Measurements from ENCODE around the gene TRAK1. TPM values are rescaled to one million over a fixed set of nuclear protein-coding genes. Genes with fewer than 3 reads are reported as not detected.

Gene TRAK1
- total and polyA plus RNA-seq, 7 experiments from 2014 or later, result 4.8 to 30.4 (median 13.9) TPM

- peak overlapping the region in 1 of 9 donors; percentile 29 for H3K27ac Mint-ChIP-seq
- DNase-seq (no peak), ATAC-seq (no peak)
- H3K4me3 Mint-ChIP-seq, result no peak overlapping the region
- peaks cover 8 to 11% of the 10 kb centered on the region in 2 donors for H3K4me1 ChIP-seq (ENCODE audit: control insufficient read depth in 2 of 2, insufficient read depth in 2 of 2, low read length in 2 of 2)
- H3K36me3 Mint-ChIP-seq, result peaks cover 9 to 29% (median 19%) of the 10 kb centered on the region in 5 donors
- intact Hi-C loops (cut with micrococcal nuclease), result no loop called here
- H3K36me3 ChIP-seq (ENCODE audit: control insufficient read depth in 2 of 3, insufficient read depth in 3 of 3, low read length in 3 of 3), result peaks cover 0 to 11% (median 0%) of the 10 kb centered on the region in 3 experiments
- H3K27ac ChIP-seq (ENCODE audit: low read depth, low read length), result no peak overlapping the region
- peaks cover 0 to 2% (median 0%) of the 10 kb centered on the region in 11 donors for H3K9me3 Mint-ChIP-seq
- H3K4me1 Mint-ChIP-seq, result peaks cover 24 to 50% (median 39%) of the 10 kb centered on the region in 7 donors
- no peak overlapping the region for H3K4me3 ChIP-seq (ENCODE audit: low read length)
- POLR2A ChIA-PET, result interaction anchor here (0.6 kb wide), 1 partner anchor 67 kb away, joined by 9 read pairs; no protein-coding TSS in a partner anchor
- no peaks in the 10 kb centered on the region for H3K27me3 Mint-ChIP-seq
- CTCF ChIA-PET, result no interaction called here
- no peaks in the 10 kb centered on the region for H3K9me3 ChIP-seq (ENCODE audit: control insufficient read depth in 2 of 3, low read length in 3 of 3)
- no peaks in the 10 kb centered on the region for H3K27me3 ChIP-seq (ENCODE audit: control insufficient read depth in 2 of 2, insufficient read depth in 2 of 2, low read length in 2 of 2)
Measured at GRCh38 chr3:42085641-42086376, 5.3 kb upstream of the TRAK1 start.

GRCh38 chr3:42088803-42089530 is 2.2 kb upstream of the TRAK1 start:
- CTCF ChIA-PET, result no interaction called here
- Mint-ChIP-seq H3K9me3 (peaks cover 0 to 2% (median 0%) of the 10 kb centered on the region in 11 donors), H3K4me3 (no peak overlapping the region), H3K27me3 (no peaks in the 10 kb centered on the region), H3K27ac (no peak overlapping the region), H3K4me1 (peaks cover 21 to 47% (median 36%) of the 10 kb centered on the region in 7 donors), H3K36me3 (peaks cover 9 to 43% (median 32%) of the 10 kb centered on the region in 5 donors)
- Histone ChIP-seq H3K27me3 (ENCODE audit: control insufficient read depth in 2 of 2, insufficient read depth in 2 of 2, low read length in 2 of 2) (no peaks in the 10 kb centered on the region), H3K9me3 (ENCODE audit: control insufficient read depth in 2 of 3, low read length in 3 of 3) (no peaks in the 10 kb centered on the region), H3K4me3 (ENCODE audit: low read length) (no peak overlapping the region), H3K27ac (ENCODE audit: low read depth, low read length) (no peak overlapping the region), H3K4me1 (ENCODE audit: control insufficient read depth in 2 of 2, insufficient read depth in 2 of 2, low read length in 2 of 2) (no peaks in the 10 kb centered on the region), H3K36me3 (ENCODE audit: control insufficient read depth in 2 of 3, insufficient read depth in 3 of 3, low read length in 3 of 3) (peaks cover 0 to 11% (median 0%) of the 10 kb centered on the region in 3 experiments)
- ATAC-seq (no peak), DNase-seq (no peak)
- POLR2A ChIA-PET, result no interaction called here
- intact Hi-C loops (cut with micrococcal nuclease), result no loop called here

- intact Hi-C loops (cut with micrococcal nuclease), result loop anchor here in 1 of 2 donors (10.0 kb wide), 2 partner anchors 397 to 1777 kb away; no protein-coding TSS in a partner anchor
Measured at GRCh38 chr3:42092006-42092405, 849 bp downstream of the TRAK1 start.

GRCh38 chr3:42094128-42094527 is 3.0 kb downstream of the TRAK1 start:
- H3K4me1 Mint-ChIP-seq, result peaks cover 23 to 37% (median 27%) of the 10 kb centered on the region in 7 donors
- Histone ChIP-seq H3K27ac (ENCODE audit: low read depth, low read length) (no peak overlapping the region), H3K27me3 (ENCODE audit: control insufficient read depth in 2 of 2, insufficient read depth in 2 of 2, low read length in 2 of 2) (no peaks in the 10 kb centered on the region), H3K36me3 (ENCODE audit: control insufficient read depth in 2 of 3, insufficient read depth in 3 of 3, low read length in 3 of 3) (peaks cover 0 to 3% (median 0%) of the 10 kb centered on the region in 3 experiments), H3K4me3 (ENCODE audit: low read length) (no peak overlapping the region), H3K4me1 (ENCODE audit: control insufficient read depth in 2 of 2, insufficient read depth in 2 of 2, low read length in 2 of 2) (no peaks in the 10 kb centered on the region), H3K9me3 (ENCODE audit: control insufficient read depth in 2 of 3, low read length in 3 of 3) (no peaks in the 10 kb centered on the region)
- ChIA-PET CTCF (no interaction called here), POLR2A (no interaction called here)
- intact Hi-C loops (cut with micrococcal nuclease), result loop anchor here in 1 of 2 donors (10.0 kb wide), 2 partner anchors 399 to 1779 kb away; no protein-coding TSS in a partner anchor
- peaks cover 5 to 33% (median 29%) of the 10 kb centered on the region in 5 donors for H3K36me3 Mint-ChIP-seq
- H3K4me3 Mint-ChIP-seq, result no peak overlapping the region
- H3K9me3 Mint-ChIP-seq, result peaks cover 0 to 2% (median 0%) of the 10 kb centered on the region in 11 donors
- ATAC-seq, result no peak
- H3K27me3 Mint-ChIP-seq, result no peaks in the 10 kb centered on the region
- no peak for DNase-seq
- no peak overlapping the region for H3K27ac Mint-ChIP-seq

More at GRCh38 chr3:42092006-42092405, 849 bp downstream of the TRAK1 start:
- DNase-seq, result no peak
- no peak for ATAC-seq
- Histone ChIP-seq H3K27me3 (ENCODE audit: control insufficient read depth in 2 of 2, insufficient read depth in 2 of 2, low read length in 2 of 2) (no peaks in the 10 kb centered on the region), H3K4me3 (ENCODE audit: low read length) (no peak overlapping the region), H3K9me3 (ENCODE audit: control insufficient read depth in 2 of 3, low read length in 3 of 3) (no peaks in the 10 kb centered on the region), H3K27ac (ENCODE audit: low read depth, low read length) (no peak overlapping the region), H3K4me1 (ENCODE audit: control insufficient read depth in 2 of 2, insufficient read depth in 2 of 2, low read length in 2 of 2) (no peaks in the 10 kb centered on the region), H3K36me3 (ENCODE audit: control insufficient read depth in 2 of 3, insufficient read depth in 3 of 3, low read length in 3 of 3) (peaks cover 0 to 10% (median 0%) of the 10 kb centered on the region in 3 experiments)
- Mint-ChIP-seq H3K27ac (peak overlapping the region in 7 of 9 donors; percentile 25 to 75 (median 57)), H3K9me3 (peaks cover 0 to 2% (median 0%) of the 10 kb centered on the region in 11 donors), H3K4me1 (peaks cover 20 to 38% (median 27%) of the 10 kb centered on the region in 7 donors), H3K36me3 (peaks cover 9 to 48% (median 32%) of the 10 kb centered on the region in 5 donors), H3K4me3 (no peak overlapping the region), H3K27me3 (no peaks in the 10 kb centered on the region)
- CTCF ChIA-PET, result no interaction called here
- POLR2A ChIA-PET, result no interaction called here

- peak overlapping the region in 3 of 9 donors; percentile 23 to 41 (median 34) for H3K27ac Mint-ChIP-seq
- POLR2A ChIA-PET, result no interaction called here
- Histone ChIP-seq H3K4me3 (ENCODE audit: low read length) (no peak overlapping the region), H3K27me3 (ENCODE audit: control insufficient read depth in 2 of 2, insufficient read depth in 2 of 2, low read length in 2 of 2) (no peaks in the 10 kb centered on the region), H3K36me3 (ENCODE audit: control insufficient read depth in 2 of 3, insufficient read depth in 3 of 3, low read length in 3 of 3) (no peaks in the 10 kb centered on the region), H3K4me1 (ENCODE audit: control insufficient read depth in 2 of 2, insufficient read depth in 2 of 2, low read length in 2 of 2) (no peaks in the 10 kb centered on the region), H3K27ac (ENCODE audit: low read depth, low read length) (no peak overlapping the region), H3K9me3 (ENCODE audit: control insufficient read depth in 2 of 3, low read length in 3 of 3) (no peaks in the 10 kb centered on the region)
- DNase-seq (no peak), ATAC-seq (no peak)
- H3K4me1 Mint-ChIP-seq, result peaks cover 19 to 36% (median 28%) of the 10 kb centered on the region in 7 donors
- no peaks in the 10 kb centered on the region for H3K27me3 Mint-ChIP-seq
- CTCF ChIA-PET, result no interaction called here
- intact Hi-C loops (cut with micrococcal nuclease), result loop anchor here (5.0 to 10.0 kb wide), 3 partner anchors 83 to 1780 kb away; no protein-coding TSS in a partner anchor
- peaks cover 0 to 2% (median 0%) of the 10 kb centered on the region in 11 donors for H3K9me3 Mint-ChIP-seq
- H3K4me3 Mint-ChIP-seq, result no peak overlapping the region
- peaks cover 2 to 26% (median 22%) of the 10 kb centered on the region in 5 donors for H3K36me3 Mint-ChIP-seq
Measured at GRCh38 chr3:42094691-42095391, 3.7 kb downstream of the TRAK1 start.

GRCh38 chr3:42095540-42095939 is 4.4 kb downstream of the TRAK1 start:
- no peaks in the 10 kb centered on the region for H3K4me1 ChIP-seq (ENCODE audit: control insufficient read depth in 2 of 2, insufficient read depth in 2 of 2, low read length in 2 of 2)
- H3K36me3 ChIP-seq (ENCODE audit: control insufficient read depth in 2 of 3, insufficient read depth in 3 of 3, low read length in 3 of 3), result no peaks in the 10 kb centered on the region
- Mint-ChIP-seq H3K4me1 (peaks cover 14 to 35% (median 25%) of the 10 kb centered on the region in 7 donors), H3K27ac (peak overlapping the region in 2 of 9 donors; percentile 28 to 41), H3K9me3 (peaks cover 0 to 2% (median 0%) of the 10 kb centered on the region in 11 donors), H3K36me3 (peaks cover 0 to 21% (median 18%) of the 10 kb centered on the region in 5 donors), H3K27me3 (no peaks in the 10 kb centered on the region), H3K4me3 (no peak overlapping the region)
- ATAC-seq (no peak), DNase-seq (no peak)
- ChIA-PET CTCF (no interaction called here), POLR2A (no interaction called here)
- H3K27me3 ChIP-seq (ENCODE audit: control insufficient read depth in 2 of 2, insufficient read depth in 2 of 2, low read length in 2 of 2), result no peaks in the 10 kb centered on the region
- no peak overlapping the region for H3K27ac ChIP-seq (ENCODE audit: low read depth, low read length)
- no peaks in the 10 kb centered on the region for H3K9me3 ChIP-seq (ENCODE audit: control insufficient read depth in 2 of 3, low read length in 3 of 3)
- intact Hi-C loops (cut with micrococcal nuclease), result loop anchor here (5.0 to 10.0 kb wide), 3 partner anchors 83 to 1781 kb away; no protein-coding TSS in a partner anchor
- H3K4me3 ChIP-seq (ENCODE audit: low read length), result no peak overlapping the region

Data from naive thymus-derived CD4-positive, alpha-beta T cell (primary cell).